GM18517 (cell line): ENCODE results near the gene ZNF273.
"Not testable (repeated sequence)": the region's sequence is repeated elsewhere in the genome, so short reads cannot be mapped to it uniquely, and the experiment has no call there.

ENCODE experiments used
- ATAC-seq: cut with Tn5 transposase; IDR thresholded peaks from one replicate; pipeline ENCODE4 v1.9.1; 2021; ENCODE audit warnings: mild to moderate bottlenecking, moderate library complexity; ENCODE audit not compliant: unreplicated experiment

Gene ZNF273

GRCh38 chr7:64944667-64945502, 41.8 kb downstream of the ZNF273 start:
- not testable (repeated sequence) for ATAC-seq

- no peak for ATAC-seq
Measured at GRCh38 chr7:64945503-64946175, 42.6 kb downstream of the ZNF273 start.

GRCh38 chr7:64946772-64947171, 43.7 kb downstream of the ZNF273 start:
- no peak for ATAC-seq

- ATAC-seq = no peak
Measured at GRCh38 chr7:64947252-64948000, 44.4 kb downstream of the ZNF273 start.

- not testable (repeated sequence) for ATAC-seq
Measured at GRCh38 chr7:64948774-64949173, 45.7 kb downstream of the ZNF273 start.

GRCh38 chr7:64950673-64951072, 47.6 kb downstream of the ZNF273 start:
- not testable (repeated sequence) for ATAC-seq

GRCh38 chr7:64951250-64951848, 48.3 kb downstream of the ZNF273 start:
- ATAC-seq = peak; percentile 65

- no peak for ATAC-seq
Measured at GRCh38 chr7:64959072-64959747, 56.1 kb downstream of the ZNF273 start.

GRCh38 chr7:64965594-64965993, 62.5 kb downstream of the ZNF273 start:
- ATAC-seq = no peak

- ATAC-seq = no peak
Measured at GRCh38 chr7:64978497-64979203, 75.6 kb downstream of the ZNF273 start.
